HG02885 (cell line): Measurements from ENCODE around the gene FTH1.
"Not testable (repeated sequence)": the region's sequence is repeated elsewhere in the genome, so short reads cannot be mapped to it uniquely, and the experiment has no call there.

Experiments
- ATAC-seq: cut with Tn5 transposase; IDR thresholded peaks from one replicate; pipeline ENCODE4 v1.9.1; 2021; ENCODE audit warnings: mild to moderate bottlenecking; ENCODE audit not compliant: unreplicated experiment, poor library complexity

Gene FTH1

GRCh38 chr11:61964666-61965271 is 2.7 kb downstream of the FTH1 start:
- not testable (repeated sequence) for ATAC-seq

GRCh38 chr11:61964058-61964665 is 3.3 kb downstream of the FTH1 start:
- ATAC-seq = no peak

GRCh38 chr11:61963282-61964057 is 4.0 kb downstream of the FTH1 start:
- no peak for ATAC-seq

GRCh38 chr11:61963016-61963281 is 4.5 kb downstream of the FTH1 start:
- ATAC-seq = no peak

- ATAC-seq = no peak
Measured at GRCh38 chr11:61962213-61963015, 5.0 kb downstream of the FTH1 start.

- no peak for ATAC-seq
Measured at GRCh38 chr11:61961570-61962212, 5.7 kb downstream of the FTH1 start.

GRCh38 chr11:61960532-61960931 is 6.9 kb downstream of the FTH1 start:
- no peak for ATAC-seq

- ATAC-seq = no peak
Measured at GRCh38 chr11:61959678-61960077, 7.8 kb downstream of the FTH1 start.

- ATAC-seq = no peak
Measured at GRCh38 chr11:61959114-61959513, 8.3 kb downstream of the FTH1 start.

GRCh38 chr11:61958590-61958989 is 8.8 kb downstream of the FTH1 start:
- no peak for ATAC-seq

GRCh38 chr11:61957021-61957770 is 10.2 kb downstream of the FTH1 start:
- ATAC-seq = no peak

- ATAC-seq = no peak
Measured at GRCh38 chr11:61956191-61957020, 11.0 kb downstream of the FTH1 start.

- ATAC-seq = no peak
Measured at GRCh38 chr11:61955422-61956135, 11.9 kb downstream of the FTH1 start.

- no peak for ATAC-seq
Measured at GRCh38 chr11:61954851-61955421, 12.5 kb downstream of the FTH1 start.

GRCh38 chr11:61954106-61954850 is 13.2 kb downstream of the FTH1 start:
- no peak for ATAC-seq

- ATAC-seq = not testable (repeated sequence)
Measured at GRCh38 chr11:61953632-61954031, 13.8 kb downstream of the FTH1 start.

GRCh38 chr11:61952882-61953281 is 14.6 kb downstream of the FTH1 start:
- no peak for ATAC-seq
